Ureter (tissue), 1 donor: ENCODE measurements around the gene HOXA4. TPM values are rescaled to one million over a fixed set of nuclear protein-coding genes. Genes with fewer than 3 reads are reported as not detected.
A peak's percentile ranks its signal among the peaks of the same experiment; 100 is the strongest.

Experiments
- DNase-seq: peaks from one replicate; pipeline ENCODE4 v3.0.0-alpha.2; 2020; ENCODE audit warnings: low spot score
- total RNA-seq: library from RNA; stranded (reverse); gene quantifications from one replicate; pipeline ENCODE4 v1.2.4, GENCODE V29; 2023
- donor health status: DM: yes; HTN: yes; CAD: no.

HOXA4 gene
- total RNA-seq, 1 donor from 2014 or later, result 9.4 TPM

GRCh38 chr7:27169658-27170425 lies 39.3 kb upstream of the HOXA4 start:
- DNase-seq, result no peak

DNA sequence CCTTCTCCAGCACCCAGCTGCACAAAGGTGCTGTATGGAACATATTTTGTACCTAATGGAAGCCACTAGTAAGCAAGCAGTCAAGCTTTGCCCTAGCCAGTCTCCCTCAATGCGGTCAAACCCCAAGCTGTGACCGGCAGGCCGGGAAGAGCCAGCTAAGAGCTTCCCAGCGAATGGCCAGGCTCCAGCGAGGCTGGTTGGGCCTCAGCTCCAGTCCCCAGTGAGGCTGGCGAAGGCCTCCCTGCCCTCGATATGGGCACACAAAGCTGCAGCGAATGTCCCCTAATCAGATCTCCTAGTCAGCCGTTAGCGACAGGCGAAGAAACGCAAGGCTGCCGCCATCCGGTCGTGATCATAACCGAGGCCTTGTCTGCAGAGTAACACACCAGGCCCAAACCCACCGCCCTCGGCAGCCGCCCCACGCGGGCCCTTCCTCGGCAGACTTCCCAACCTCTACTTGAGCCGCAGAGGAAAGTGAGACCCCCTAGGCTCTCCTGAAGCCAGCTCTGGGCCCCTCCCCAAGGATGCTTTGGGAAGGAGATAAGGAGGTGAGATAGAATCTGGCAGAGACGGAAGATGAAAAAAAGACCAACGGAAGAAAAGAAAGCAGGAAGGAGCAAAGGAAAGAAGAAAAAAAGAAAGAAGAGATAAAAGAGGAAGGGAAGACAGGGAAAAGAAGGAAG lies 37.8 kb upstream of the HOXA4 start:
- no peak for DNase-seq

DNA sequence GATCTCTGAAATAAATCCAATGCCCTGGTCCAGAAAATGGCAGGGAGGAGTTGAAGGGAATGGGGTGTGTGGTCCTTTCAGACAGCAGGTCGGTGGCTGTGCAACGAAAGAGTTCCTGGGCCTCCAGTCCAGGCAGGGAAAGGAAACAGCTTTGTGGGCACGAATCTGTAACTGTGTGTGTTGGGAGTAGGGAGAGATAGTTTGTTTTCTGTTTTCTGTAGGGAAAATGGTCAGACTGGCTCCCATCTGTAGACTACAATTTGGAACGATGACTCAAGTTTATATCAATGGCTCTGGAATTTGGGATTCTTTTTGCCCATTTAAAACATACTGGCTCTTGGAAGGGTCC lies 37.3 kb upstream of the HOXA4 start:
- no peak for DNase-seq

- DNase-seq, result no peak
Measured at GRCh38 chr7:27166531-27167505, 36.3 kb upstream of the HOXA4 start.

- no peak for DNase-seq
Measured at GRCh38 chr7:27165996-27166530, 35.5 kb upstream of the HOXA4 start.

DNA sequence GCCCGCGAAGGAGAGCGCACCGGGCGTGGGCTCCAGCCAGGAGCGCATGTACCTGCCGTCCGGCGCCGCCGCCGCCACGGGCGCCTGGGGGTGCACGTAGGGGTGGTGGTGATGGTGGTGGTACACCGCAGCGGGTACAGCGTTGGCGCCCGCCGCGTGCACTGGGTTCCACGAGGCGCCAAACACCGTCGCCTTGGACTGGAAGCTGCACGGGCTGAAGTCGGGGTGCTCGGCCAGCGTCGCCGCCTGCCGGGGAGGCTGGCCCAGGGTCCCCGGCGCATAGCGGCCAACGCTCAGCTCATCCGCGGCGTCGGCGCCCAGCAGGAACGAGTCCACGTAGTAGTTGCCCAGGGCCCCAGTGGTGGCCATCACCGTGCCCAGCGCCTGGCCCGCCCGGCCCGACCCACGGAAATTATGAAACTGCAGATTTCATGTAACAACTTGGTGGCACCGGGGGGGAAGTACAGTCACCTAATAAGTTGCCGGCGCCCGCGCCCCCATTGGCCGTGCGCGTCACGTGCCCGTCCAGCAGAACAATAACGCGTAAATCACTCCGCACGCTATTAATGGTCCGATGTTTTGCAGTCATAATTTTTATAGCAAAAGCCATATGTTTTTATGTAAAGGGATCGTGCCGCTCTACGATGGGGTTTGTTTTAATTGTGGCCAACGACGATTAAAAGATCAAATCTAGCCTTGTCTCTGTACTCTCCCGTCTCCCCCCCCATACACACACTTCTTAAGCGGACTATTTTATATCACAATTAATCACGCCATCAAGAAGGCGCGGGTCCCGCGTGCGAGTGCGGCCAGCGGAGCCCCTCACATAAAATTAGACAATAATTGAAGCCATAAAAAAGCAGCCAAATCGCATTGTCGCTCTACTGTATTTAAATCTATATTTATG lies 34.8 kb upstream of the HOXA4 start, which contains the start of gene HOXA9:
Gene HOXA9 (minus strand): TSS at position 449 of the 907 bp plus-strand sequence. CDS start 80 bp downstream, at position 369.
- DNase-seq, result peak; percentile 87

- DNase-seq, result no peak
Measured at GRCh38 chr7:27164367-27165088, 34.0 kb upstream of the HOXA4 start.

DNA sequence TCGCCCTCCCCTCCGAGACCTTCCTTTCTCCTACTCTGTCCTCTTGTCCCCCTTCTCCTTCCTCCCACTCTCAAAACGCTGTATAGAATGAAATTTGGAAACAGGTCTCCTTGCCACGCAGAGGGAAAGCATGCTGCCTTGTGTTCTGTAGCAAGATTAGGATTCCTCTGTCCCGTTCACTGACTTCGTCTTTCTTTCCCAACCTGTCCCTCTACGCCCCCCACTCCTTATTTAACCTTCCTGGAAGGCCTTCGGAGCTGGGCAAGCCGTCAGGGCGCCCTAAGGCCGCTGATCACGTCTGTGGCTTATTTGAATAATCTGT lies 33.4 kb upstream of the HOXA4 start:
- DNase-seq, result no peak

DNA sequence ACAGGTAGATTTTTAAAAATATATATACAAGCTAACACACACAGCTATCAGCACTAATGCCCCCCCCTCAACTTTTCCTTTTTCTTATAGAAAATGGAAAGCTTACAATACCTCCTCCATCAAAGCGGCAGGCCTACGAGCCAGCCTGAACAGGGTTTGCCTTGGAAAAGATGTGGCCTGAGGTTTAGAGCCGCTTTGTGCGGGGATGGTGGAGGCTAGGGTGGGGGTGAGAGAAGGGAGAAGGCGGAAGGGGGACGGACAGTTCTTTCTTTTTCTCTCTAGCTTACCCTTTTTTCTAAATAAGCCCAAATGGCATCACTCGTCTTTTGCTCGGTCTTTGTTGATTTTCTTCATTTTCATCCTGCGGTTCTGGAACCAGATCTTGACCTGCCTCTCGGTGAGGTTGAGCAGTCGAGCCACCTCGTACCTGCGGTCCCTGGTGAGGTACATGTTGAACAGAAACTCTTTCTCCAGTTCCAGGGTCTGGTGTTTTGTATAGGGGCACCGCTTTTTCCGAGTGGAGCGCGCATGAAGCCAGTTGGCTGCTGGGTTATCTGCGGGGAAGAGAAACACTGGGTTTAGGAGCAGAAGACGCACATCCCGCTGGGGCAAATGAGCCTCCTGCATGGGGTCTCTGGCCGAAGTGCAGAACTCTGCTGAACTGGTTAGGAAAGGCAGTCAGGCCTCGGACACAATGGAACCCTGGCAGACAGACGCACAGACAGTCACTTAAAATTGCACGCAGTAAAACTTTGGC lies 32.9 kb upstream of the HOXA4 start:
- no peak for DNase-seq

GRCh38 chr7:27162561-27163287 lies 32.2 kb upstream of the HOXA4 start:
- DNase-seq, result no peak

- peak; percentile 46 for DNase-seq
Measured at GRCh38 chr7:27161721-27162560, 31.4 kb upstream of the HOXA4 start.

DNA sequence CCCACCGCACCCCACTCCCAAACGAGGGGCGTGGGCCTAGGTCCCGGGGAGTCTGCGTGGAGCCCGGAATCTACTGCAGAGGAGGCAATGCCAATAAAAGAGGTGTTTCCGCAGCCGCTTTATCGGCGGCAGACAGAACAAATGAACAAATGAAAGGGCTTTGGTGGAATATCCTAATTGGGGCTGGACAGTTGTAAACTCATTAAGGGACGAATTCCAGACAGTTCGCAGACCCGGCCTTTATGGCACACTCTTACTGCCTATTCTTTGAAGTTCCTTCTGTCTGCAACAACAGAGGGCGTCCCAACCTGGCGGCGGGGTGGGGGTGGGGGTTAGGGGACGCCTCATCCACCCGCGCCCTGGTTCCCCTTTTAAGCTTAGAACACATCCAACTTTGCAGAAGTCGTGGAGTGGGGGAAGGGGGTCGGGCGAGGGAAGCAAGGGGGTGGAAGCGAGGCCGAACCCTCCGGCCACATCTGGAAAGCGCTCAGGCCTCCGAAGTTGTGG lies 30.7 kb upstream of the HOXA4 start:
- no peak for DNase-seq

DNA sequence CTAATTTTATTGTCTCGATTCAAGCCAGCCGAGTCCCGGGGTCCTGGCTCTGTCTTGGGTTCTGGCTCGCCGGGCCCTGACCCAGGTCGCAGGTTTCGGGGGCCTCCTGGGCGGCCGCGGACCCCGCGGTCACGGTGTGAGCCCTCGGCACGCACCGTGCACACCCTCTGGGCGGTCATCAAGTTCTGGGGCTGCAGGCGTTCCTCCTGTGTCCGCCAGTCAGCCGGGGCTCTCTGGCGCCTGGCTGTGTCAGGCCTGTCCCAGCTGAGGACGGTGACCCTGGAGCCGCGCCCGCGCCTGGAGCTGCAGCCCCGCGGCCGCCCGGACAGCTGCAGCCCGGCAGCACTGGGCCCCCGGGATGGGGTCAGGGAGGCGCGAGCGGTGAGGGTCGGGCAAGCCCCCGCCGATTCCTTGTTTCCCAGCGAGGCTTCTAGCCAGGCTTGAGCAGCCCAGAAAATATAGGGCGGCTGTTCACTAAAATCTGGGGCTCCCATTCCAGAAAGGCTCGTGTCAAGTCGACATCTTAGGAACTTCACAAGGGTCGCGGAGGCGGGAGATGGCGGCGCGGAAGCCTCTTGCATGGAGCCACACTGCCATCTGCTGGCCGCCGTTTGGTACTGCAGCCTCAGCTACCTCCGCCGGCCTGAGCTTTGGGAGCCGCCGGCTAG lies 30.1 kb upstream of the HOXA4 start:
- peak; percentile 90 for DNase-seq

GRCh38 chr7:27160145-27160545 lies 29.6 kb upstream of the HOXA4 start:
- DNase-seq, result peak; percentile 44

DNA sequence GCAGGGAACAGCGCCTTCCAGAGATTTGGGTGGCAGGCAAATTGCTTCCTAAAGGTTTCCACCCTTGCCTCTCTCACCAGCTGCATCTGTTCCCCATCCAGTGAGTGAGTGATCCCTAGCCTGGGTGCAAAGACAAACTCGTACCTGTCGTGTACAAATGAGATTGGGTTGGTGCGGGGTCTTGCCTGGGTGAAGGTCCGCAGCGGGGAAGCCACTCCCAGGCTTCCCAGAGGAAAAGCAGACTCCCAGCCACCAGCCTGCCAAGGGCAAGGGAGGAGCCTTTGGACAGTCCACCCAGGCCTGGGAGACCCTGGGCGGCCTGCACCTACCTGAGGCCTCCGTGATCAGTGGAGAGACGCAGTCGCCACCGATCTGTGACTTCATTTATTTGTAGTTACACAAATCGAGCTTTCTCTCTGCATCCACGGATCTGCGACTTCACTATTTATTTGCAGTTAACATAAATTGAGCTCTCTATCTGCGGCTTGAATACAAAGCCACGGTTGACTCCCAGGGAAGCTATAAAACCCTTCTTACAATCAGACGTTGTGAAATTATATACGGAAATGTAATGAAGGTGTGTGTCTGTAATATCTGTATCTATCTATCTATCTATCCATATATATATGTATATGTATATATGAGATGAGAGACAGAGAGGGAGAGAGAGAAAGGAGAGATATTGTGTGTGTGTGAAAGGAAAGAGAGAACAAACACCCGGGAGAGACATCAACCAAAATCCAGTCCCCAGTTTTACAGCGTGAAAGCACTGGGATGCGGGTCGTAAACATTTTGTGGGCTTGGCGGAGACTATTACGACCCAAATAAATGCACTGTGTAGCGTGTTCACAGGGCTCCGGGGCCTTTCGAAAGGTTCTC lies 28.9 kb upstream of the HOXA4 start:
- peak; percentile 37 for DNase-seq
